Subcutaneous abdominal adipose tissue (tissue), 5 donors: ENCODE measurements around the gene ACTL8.

Experiments
- H3K27ac ChIP-seq: one replicate; pipeline ENCODE4 v1.7.0; 2013; ENCODE audit warnings: low read depth, mild to moderate bottlenecking, inconsistent platforms, low read length, moderate library complexity
- H3K27me3 ChIP-seq, 5 donors: one replicate each; pipeline ENCODE4 v1.7.0; 2013; ENCODE audit warnings: low read length in 5 of 5, inconsistent platforms in 1 of 5; ENCODE audit not compliant: control insufficient read depth in 5 of 5, insufficient read depth in 4 of 5
- H3K36me3 ChIP-seq, 5 donors: one replicate each; pipeline ENCODE4 v1.7.0; 2013; ENCODE audit warnings: low read length in 5 of 5; ENCODE audit not compliant: control insufficient read depth in 5 of 5, insufficient read depth in 5 of 5
- H3K4me1 ChIP-seq, 5 donors: one replicate each; pipeline ENCODE4 v1.7.0; 2013; ENCODE audit warnings: low read length in 5 of 5, mild to moderate bottlenecking in 3 of 5, moderate library complexity in 1 of 5; ENCODE audit not compliant: control insufficient read depth in 5 of 5, insufficient read depth in 5 of 5
- H3K4me3 ChIP-seq, 5 donors: one replicate each; pipeline ENCODE4 v1.7.0; 2013; ENCODE audit warnings: low read length in 5 of 5, low read depth in 1 of 5
- H3K9ac ChIP-seq, 5 donors: one replicate each; pipeline ENCODE4 v1.7.0; 2013; ENCODE audit warnings: low read length in 5 of 5, mild to moderate bottlenecking in 4 of 5, moderate library complexity in 3 of 5
- H3K9me3 ChIP-seq, 5 donors: one replicate each; pipeline ENCODE4 v1.7.0; 2013; ENCODE audit warnings: low read length in 5 of 5; ENCODE audit not compliant: control insufficient read depth in 5 of 5
- donor health status: healthy.
- donor health status: healthy.
- donor health status: healthy.
- donor health status: healthy.
- donor health status: healthy.

ACTL8 gene

GRCh38 chr1:17733661-17734060 is 21.5 kb upstream of the ACTL8 start:
- peaks cover 8 to 31% (median 19%) of the 10 kb centered on the region in 5 donors for H3K27me3 ChIP-seq
- H3K27ac ChIP-seq = no peak overlapping the region
- H3K4me3 ChIP-seq = no peak overlapping the region
- H3K9me3 ChIP-seq = no peaks in the 10 kb centered on the region
- no peaks in the 10 kb centered on the region for H3K36me3 ChIP-seq
- no peak overlapping the region for H3K9ac ChIP-seq
- peaks cover 0 to 20% (median 0%) of the 10 kb centered on the region in 5 donors for H3K4me1 ChIP-seq

GRCh38 chr1:17734609-17735008 is 20.5 kb upstream of the ACTL8 start:
- H3K4me1 ChIP-seq = peaks cover 0 to 20% (median 0%) of the 10 kb centered on the region in 5 donors
- H3K9ac ChIP-seq = no peak overlapping the region
- no peaks in the 10 kb centered on the region for H3K9me3 ChIP-seq
- no peak overlapping the region for H3K27ac ChIP-seq
- peaks cover 6 to 29% (median 23%) of the 10 kb centered on the region in 5 donors for H3K27me3 ChIP-seq
- H3K4me3 ChIP-seq = no peak overlapping the region
- H3K36me3 ChIP-seq = no peaks in the 10 kb centered on the region

GRCh38 chr1:17735348-17735747 is 19.8 kb upstream of the ACTL8 start:
- no peak overlapping the region for H3K9ac ChIP-seq
- peaks cover 0 to 20% (median 0%) of the 10 kb centered on the region in 5 donors for H3K4me1 ChIP-seq
- no peaks in the 10 kb centered on the region for H3K36me3 ChIP-seq
- H3K27me3 ChIP-seq = peaks cover 4 to 29% (median 23%) of the 10 kb centered on the region in 5 donors
- no peaks in the 10 kb centered on the region for H3K9me3 ChIP-seq
- H3K4me3 ChIP-seq = no peak overlapping the region
- H3K27ac ChIP-seq = no peak overlapping the region

- Histone ChIP-seq H3K4me3 (no peak overlapping the region), H3K4me1 (peaks cover 0 to 20% (median 0%) of the 10 kb centered on the region in 5 donors), H3K9me3 (no peaks in the 10 kb centered on the region), H3K27ac (no peak overlapping the region), H3K27me3 (peaks cover 4 to 29% (median 22%) of the 10 kb centered on the region in 5 donors), H3K36me3 (no peaks in the 10 kb centered on the region), H3K9ac (no peak overlapping the region)
These were observed 19.3 kb upstream of the ACTL8 start for GRCh38 chr1:17735793-17736192.

GRCh38 chr1:17736625-17737024 is 18.5 kb upstream of the ACTL8 start:
- H3K27ac ChIP-seq = no peak overlapping the region
- peaks cover 0 to 23% (median 0%) of the 10 kb centered on the region in 5 donors for H3K4me1 ChIP-seq
- H3K9ac ChIP-seq = no peak overlapping the region
- no peak overlapping the region for H3K4me3 ChIP-seq
- H3K9me3 ChIP-seq = no peaks in the 10 kb centered on the region
- no peaks in the 10 kb centered on the region for H3K36me3 ChIP-seq
- peaks cover 8 to 34% (median 29%) of the 10 kb centered on the region in 5 donors for H3K27me3 ChIP-seq

- peaks cover 8 to 37% (median 32%) of the 10 kb centered on the region in 5 donors for H3K27me3 ChIP-seq
- no peak overlapping the region for H3K4me3 ChIP-seq
- no peak overlapping the region for H3K9ac ChIP-seq
- no peaks in the 10 kb centered on the region for H3K9me3 ChIP-seq
- H3K36me3 ChIP-seq = no peaks in the 10 kb centered on the region
- peaks cover 0 to 23% (median 5%) of the 10 kb centered on the region in 5 donors for H3K4me1 ChIP-seq
- H3K27ac ChIP-seq = no peak overlapping the region
These were observed 16.1 kb upstream of the ACTL8 start for GRCh38 chr1:17739050-17739449.

GRCh38 chr1:17741052-17741451 is 14.1 kb upstream of the ACTL8 start:
- H3K4me3 ChIP-seq = no peak overlapping the region
- H3K27me3 ChIP-seq = peaks cover 8 to 37% (median 25%) of the 10 kb centered on the region in 5 donors
- no peaks in the 10 kb centered on the region for H3K9me3 ChIP-seq
- H3K4me1 ChIP-seq = peaks cover 0 to 23% (median 5%) of the 10 kb centered on the region in 5 donors
- H3K27ac ChIP-seq = no peak overlapping the region
- no peaks in the 10 kb centered on the region for H3K36me3 ChIP-seq
- H3K9ac ChIP-seq = no peak overlapping the region

- H3K4me1 ChIP-seq = peaks cover 0 to 23% (median 5%) of the 10 kb centered on the region in 5 donors
- peaks cover 8 to 28% (median 15%) of the 10 kb centered on the region in 5 donors for H3K27me3 ChIP-seq
- no peak overlapping the region for H3K4me3 ChIP-seq
- no peak overlapping the region for H3K27ac ChIP-seq
- H3K9ac ChIP-seq = no peak overlapping the region
- no peaks in the 10 kb centered on the region for H3K9me3 ChIP-seq
- no peaks in the 10 kb centered on the region for H3K36me3 ChIP-seq
These were observed 12.6 kb upstream of the ACTL8 start for GRCh38 chr1:17742583-17742982.

GRCh38 chr1:17743008-17743647 is 12.0 kb upstream of the ACTL8 start:
- H3K4me1 ChIP-seq = peaks cover 0 to 23% (median 5%) of the 10 kb centered on the region in 5 donors
- H3K36me3 ChIP-seq = no peaks in the 10 kb centered on the region
- peaks cover 8 to 28% (median 15%) of the 10 kb centered on the region in 5 donors for H3K27me3 ChIP-seq
- no peaks in the 10 kb centered on the region for H3K9me3 ChIP-seq
- H3K4me3 ChIP-seq = no peak overlapping the region
- no peak overlapping the region for H3K9ac ChIP-seq
- H3K27ac ChIP-seq = no peak overlapping the region

- H3K27ac ChIP-seq = no peak overlapping the region
- no peaks in the 10 kb centered on the region for H3K9me3 ChIP-seq
- no peak overlapping the region for H3K9ac ChIP-seq
- H3K27me3 ChIP-seq = peaks cover 11 to 28% (median 15%) of the 10 kb centered on the region in 5 donors
- H3K4me1 ChIP-seq = peaks cover 0 to 23% (median 5%) of the 10 kb centered on the region in 5 donors
- H3K36me3 ChIP-seq = no peaks in the 10 kb centered on the region
- H3K4me3 ChIP-seq = no peak overlapping the region
These were observed 11.2 kb upstream of the ACTL8 start for GRCh38 chr1:17743925-17744324.
